ENCODE measurements around the gene ANKRD34B. TPM values are rescaled to one million over a fixed set of nuclear protein-coding genes. Genes with fewer than 3 reads are reported as not detected.

The ANKRD34B gene
- total RNA-seq = not detected in 2 replicates

GRCh38 chr5:80569961-80570786, at the start of gene ANKRD34B:
Gene ANKRD34B, minus strand, starts transcription at chr5:80570280. Its CDS starts 10,261 bp downstream, at chr5:80560019.

Small RNAs within 50 kb of the gene (small RNA-seq; reads per million reads assigned to genes)
- gene DBIP2 (ENCODE audit: low replicate concordance) = not detected

Other genes with a start within 250 kb of the ANKRD34B start
- gene ZFYVE16, start 162.2 kb downstream of the ANKRD34B start, total RNA-seq = 24.5 and 36.5 TPM in 2 replicates
- gene FAM151B, start 82.2 kb downstream of the ANKRD34B start, total RNA-seq = 5.9 and 9.2 TPM in 2 replicates
- 11.6 and 16.9 TPM in 2 replicates for gene MSH3, start 84.4 kb upstream of the ANKRD34B start, total RNA-seq
- gene DHFR, start 84.7 kb upstream of the ANKRD34B start, total RNA-seq = 6.1 and 38.4 TPM in 2 replicates